ENCODE results near the gene KLHL24. TPM values are rescaled to one million over a fixed set of nuclear protein-coding genes. Genes with fewer than 3 reads are reported as not detected.
A peak's percentile ranks its signal among the peaks of the same experiment; 100 is the strongest.

The KLHL24 gene
- total RNA-seq, 1 experiment from 2014 or later = 17.7 TPM

GRCh38 chr3:183590442-183590841, 45.0 kb upstream of the KLHL24 start:
- Histone ChIP-seq H2BK5ac (ENCODE audit: insufficient read length, low read length) (no peak overlapping the region), H4K20me1 (ENCODE audit: control insufficient read depth, insufficient read depth, insufficient read length) (no peaks in the 10 kb centered on the region), H3T11ph (ENCODE audit: low read length) (no peak overlapping the region), H2BK15ac (ENCODE audit: low read depth, low read length) (no peak overlapping the region), H3K27ac (ENCODE audit: insufficient read length, low read depth, low read length) (no peak overlapping the region), H2AK5ac (ENCODE audit: insufficient read length, low read length) (no peak overlapping the region), H2BK120ac (ENCODE audit: low read depth, low read length, poor library complexity, severe bottlenecking) (no peak overlapping the region), H3K9me3 (ENCODE audit: control insufficient read depth, low read depth, low read length) (no peaks in the 10 kb centered on the region), H3K23ac (ENCODE audit: insufficient read length, low read depth, low read length) (no peak overlapping the region), H3K4me2 (ENCODE audit: insufficient read depth, insufficient read length, low read length) (no peak overlapping the region), H4K8ac (replicated peaks; ENCODE audit: insufficient read length, low read depth, low read length) (no peak overlapping the region), H4K91ac (ENCODE audit: insufficient read length, low read depth, low read length) (no peak overlapping the region), H2BK20ac (ENCODE audit: low read depth, low read length, poor library complexity, severe bottlenecking) (no peak overlapping the region), H3K4ac (ENCODE audit: low read depth, low read length) (no peak overlapping the region), H2AFZ (ENCODE audit: low read length) (no peak overlapping the region), H3K14ac (ENCODE audit: insufficient read depth, low read length) (no peak overlapping the region), H3K4me1 (ENCODE audit: insufficient read depth, low read length) (peaks cover 5% of the 10 kb centered on the region; the same call in 1 of the 2 replicates), H2BK12ac (ENCODE audit: insufficient read length, low read depth, low read length) (no peak overlapping the region), H3K23me2 (ENCODE audit: insufficient read length, low read depth, low read length, poor library complexity, severe bottlenecking) (no peaks in the 10 kb centered on the region), H3K18ac (ENCODE audit: insufficient read length, low read depth, low read length) (no peak overlapping the region), H3K56ac (ENCODE audit: insufficient read length, low read depth, low read length) (no peak overlapping the region), H3K27me3 (ENCODE audit: insufficient read depth, low read length) (no peaks in the 10 kb centered on the region), H3K9ac (ENCODE audit: extremely low read depth, insufficient read length, low read length) (no peak overlapping the region), H3K79me1 (ENCODE audit: insufficient read depth, low read depth, low read length, poor library complexity, severe bottlenecking) (no peaks in the 10 kb centered on the region), H4K5ac (ENCODE audit: insufficient read length, low read depth, low read length) (no peak overlapping the region), H3K79me2 (ENCODE audit: insufficient read depth, low read length) (no peaks in the 10 kb centered on the region)
- Mint-ChIP-seq H3K27me3 (ENCODE audit: low read depth) (peaks cover 2% of the 10 kb centered on the region), H3K9me3 (no peaks in the 10 kb centered on the region), H3K27ac (peak overlapping the region in 1 of 3 experiments; percentile 17; a peak in 1 of 7 replicates), H3K4me3 (no peak overlapping the region), H3K4me1 (peaks cover 19 to 28% of the 10 kb centered on the region in 2 experiments), H3K36me3 (ENCODE audit: insufficient read depth in 1 of 3, low read depth in 3 of 3) (no peaks in the 10 kb centered on the region)
- no CpG with 5 or more reads among the region's 6 CpGs for WGBS (ENCODE audit: extremely low coverage, insufficient read length, low lambda C conversion rate)
- no peak for DNase-seq
- TF ChIP-seq, protein P1, sequence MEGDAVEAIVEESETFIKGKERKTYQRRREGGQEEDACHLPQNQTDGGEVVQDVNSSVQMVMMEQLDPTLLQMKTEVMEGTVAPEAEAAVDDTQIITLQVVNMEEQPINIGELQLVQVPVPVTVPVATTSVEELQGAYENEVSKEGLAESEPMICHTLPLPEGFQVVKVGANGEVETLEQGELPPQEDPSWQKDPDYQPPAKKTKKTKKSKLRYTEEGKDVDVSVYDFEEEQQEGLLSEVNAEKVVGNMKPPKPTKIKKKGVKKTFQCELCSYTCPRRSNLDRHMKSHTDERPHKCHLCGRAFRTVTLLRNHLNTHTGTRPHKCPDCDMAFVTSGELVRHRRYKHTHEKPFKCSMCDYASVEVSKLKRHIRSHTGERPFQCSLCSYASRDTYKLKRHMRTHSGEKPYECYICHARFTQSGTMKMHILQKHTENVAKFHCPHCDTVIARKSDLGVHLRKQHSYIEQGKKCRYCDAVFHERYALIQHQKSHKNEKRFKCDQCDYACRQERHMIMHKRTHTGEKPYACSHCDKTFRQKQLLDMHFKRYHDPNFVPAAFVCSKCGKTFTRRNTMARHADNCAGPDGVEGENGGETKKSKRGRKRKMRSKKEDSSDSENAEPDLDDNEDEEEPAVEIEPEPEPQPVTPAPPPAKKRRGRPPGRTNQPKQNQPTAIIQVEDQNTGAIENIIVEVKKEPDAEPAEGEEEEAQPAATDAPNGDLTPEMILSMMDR (conservative IDR thresholded peaks at IDR 0.05) = no peak

Data from H9 (cell line).